GM21786 (cell line): Measurements from ENCODE around the gene ATPAF1.
"Not testable (repeated sequence)": the region's sequence is repeated elsewhere in the genome, so short reads cannot be mapped to it uniquely, and the experiment has no call there.

ENCODE experiments used
- ATAC-seq: cut with Tn5 transposase; IDR thresholded peaks from one replicate; pipeline ENCODE4 v1.9.1; 2021; ENCODE audit not compliant: unreplicated experiment

Gene ATPAF1

DNA sequence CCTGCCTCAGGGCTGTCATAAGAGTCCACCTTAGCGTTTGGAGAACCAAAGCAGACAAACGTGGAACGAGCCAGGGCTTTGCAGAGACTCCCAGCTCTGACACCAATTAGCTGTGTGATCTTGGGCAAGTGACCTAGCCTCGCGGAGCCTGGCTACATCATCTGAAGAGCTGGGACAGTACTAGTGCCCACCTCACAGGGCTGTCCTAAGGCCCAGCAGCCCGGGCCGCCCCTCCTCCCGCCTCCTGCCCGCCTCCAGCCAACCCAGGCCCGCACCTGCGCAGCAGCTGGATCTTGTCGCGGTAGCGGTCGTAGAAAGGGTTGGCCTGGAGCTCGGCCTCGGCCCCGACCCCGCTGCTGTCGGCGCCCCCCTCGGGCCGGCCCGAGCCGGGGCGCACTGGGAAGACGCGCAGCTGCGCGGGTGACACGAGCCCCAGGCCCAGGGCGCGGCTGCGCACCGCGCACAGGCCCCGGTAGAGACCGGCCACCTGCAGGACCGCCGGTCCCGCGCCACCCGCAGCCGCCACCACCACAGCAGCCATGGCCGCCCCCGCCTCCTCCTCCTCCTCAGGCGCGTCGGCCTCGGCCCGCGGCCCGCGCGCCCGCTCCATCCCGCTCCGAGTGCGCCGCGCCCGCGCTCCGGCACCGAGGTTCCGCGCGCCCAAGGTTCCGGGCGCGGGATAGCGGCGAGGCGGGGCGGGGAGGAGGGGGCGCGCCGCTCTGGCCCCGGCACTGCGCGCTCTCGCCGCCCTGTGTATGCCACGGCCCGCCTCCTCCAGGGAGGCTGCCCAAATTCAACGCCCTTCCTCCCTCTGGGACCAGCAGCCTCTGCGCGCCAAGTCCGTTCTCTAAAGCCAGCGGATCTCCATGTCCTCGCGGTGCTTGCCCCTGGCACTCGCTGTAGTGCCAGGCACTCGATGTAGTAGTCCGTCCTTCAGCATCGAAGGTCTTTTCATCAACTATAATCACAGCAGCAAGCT is at the start of gene ATPAF1:
Gene ATPAF1, minus strand, starts transcription at position 583 of the 979 bp plus-strand sequence. Its CDS starts 42 bp downstream, at position 541.
- ATAC-seq: peak; percentile 74

DNA sequence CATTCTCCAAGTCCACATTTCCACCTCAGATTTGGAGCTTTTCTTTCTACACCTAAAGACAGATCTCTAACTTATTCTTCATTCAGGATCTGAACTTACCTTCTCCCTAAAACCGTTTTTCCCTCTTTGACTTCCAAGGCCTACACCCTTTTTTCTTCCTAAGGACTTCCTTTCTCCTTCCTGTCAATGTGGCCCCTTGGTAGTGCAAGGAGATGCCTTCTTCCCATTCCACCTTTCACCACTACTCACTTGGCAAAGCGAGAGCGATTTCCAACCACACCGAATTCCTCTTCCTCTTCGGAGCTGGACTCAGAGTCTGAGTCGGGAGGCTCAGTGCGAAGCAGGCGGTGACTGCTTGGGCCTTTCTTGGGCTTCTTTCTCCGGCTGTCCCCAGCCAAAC is 49.5 kb upstream of the ATPAF1 start:
- no peak for ATAC-seq

DNA sequence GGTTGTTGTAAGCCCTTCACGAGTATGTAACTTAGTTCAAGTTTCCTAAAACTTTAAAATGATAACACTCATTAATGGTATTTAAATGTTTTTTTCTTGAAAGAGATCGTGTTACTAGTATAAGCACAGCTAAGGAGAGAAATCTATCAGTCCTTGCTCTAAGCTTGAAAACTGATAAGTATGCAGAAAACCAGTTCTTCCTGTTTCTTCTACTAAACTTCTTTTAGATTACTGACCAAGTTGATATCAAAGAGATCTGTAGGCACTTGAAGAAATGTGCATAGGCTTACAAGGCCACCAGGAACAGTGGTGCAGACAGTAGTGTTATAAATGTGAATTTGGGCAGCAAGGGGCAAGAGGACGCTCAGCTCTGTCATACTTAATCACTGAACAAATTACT is 46.8 kb upstream of the ATPAF1 start:
- ATAC-seq: no peak

- ATAC-seq: no peak
These were observed 40.0 kb upstream of the ATPAF1 start for GRCh38 chr1:46708121-46708520.

- no peak for ATAC-seq
These were observed 37.2 kb upstream of the ATPAF1 start for GRCh38 chr1:46705408-46705807.

- no peak for ATAC-seq
These were observed 35.9 kb upstream of the ATPAF1 start for GRCh38 chr1:46703927-46704641.

- ATAC-seq: no peak
These were observed 31.5 kb upstream of the ATPAF1 start for GRCh38 chr1:46699666-46700065.

DNA sequence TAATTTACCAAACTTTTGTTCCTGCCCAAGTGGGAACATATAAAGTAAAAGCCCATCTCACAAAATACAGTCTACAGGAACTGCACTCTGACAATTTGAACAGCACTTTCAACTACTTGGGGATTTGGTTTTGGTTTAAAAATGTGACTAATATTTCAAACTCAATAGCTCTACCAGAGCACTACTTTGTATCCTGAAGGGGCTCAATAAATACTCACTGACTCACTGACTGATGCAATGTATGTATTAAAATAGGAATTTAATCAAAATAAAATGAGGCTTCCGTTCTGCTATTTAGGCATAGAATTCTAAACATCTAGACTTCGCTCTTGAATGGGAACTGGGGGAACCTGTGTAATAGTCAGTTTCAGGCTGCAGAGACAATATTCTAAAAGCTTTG is 28.9 kb upstream of the ATPAF1 start:
- ATAC-seq: no peak

DNA sequence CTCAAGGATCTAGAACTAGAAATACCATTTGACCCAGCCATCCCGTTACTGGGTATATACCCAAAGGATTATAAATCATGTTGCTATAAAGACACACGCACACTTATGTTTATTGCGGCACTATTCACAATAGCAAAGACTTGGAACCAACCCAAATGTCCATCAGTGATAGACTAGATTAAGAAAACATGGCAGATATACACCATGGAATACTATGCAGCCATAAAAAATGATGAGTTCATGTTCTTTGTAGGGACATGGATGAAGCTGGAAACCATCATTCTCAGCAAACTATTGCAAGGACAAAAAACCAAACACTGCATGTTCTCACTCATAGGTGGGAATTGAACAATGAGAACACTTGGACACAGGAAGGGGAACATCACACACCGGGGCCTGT is 26.5 kb upstream of the ATPAF1 start:
- ATAC-seq: not testable (repeated sequence)

DNA sequence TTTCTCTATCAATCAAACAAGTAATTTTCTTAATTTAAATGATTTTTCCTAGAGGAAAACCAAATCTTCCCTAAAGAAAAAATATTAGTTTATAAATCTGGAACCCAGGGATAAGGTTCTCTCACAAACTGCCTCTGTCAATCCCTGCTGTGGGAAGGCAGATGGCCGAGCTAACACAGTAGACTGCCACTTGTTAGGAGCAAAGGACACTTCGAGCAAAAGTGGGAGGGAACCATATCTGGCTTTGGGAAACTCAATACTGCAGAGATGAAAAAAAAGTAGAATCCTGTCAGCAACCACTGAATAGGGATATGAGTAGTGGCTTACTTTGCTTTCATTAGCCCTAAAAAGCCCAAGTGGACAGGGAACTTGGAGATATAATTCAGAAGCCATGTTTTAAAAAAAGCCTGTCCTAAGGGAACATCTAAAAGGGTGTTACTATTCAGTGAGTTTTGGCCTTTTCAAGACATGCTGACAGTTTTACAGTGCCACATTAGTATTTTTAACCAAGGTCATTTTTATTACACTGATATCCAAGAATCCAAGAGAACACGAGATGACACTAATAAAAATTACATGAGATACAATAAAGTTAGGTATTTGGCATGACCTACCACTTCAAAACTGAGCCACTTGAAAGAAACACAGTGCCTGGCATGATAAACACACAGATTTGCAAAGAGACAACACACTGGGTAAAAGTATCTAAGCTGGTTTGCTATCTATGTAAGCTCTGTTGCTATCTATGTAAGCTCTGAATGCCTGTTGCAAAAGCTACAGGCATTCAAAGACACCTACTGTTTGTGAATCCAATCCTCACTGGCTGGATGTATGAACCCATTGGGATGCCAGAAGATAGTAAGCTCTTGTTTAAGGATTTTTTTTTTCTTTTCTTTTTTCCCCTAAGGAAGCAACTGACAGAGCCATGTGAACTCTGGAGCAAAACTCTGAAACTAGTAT is 24.9 kb upstream of the ATPAF1 start:
- ATAC-seq: no peak

DNA sequence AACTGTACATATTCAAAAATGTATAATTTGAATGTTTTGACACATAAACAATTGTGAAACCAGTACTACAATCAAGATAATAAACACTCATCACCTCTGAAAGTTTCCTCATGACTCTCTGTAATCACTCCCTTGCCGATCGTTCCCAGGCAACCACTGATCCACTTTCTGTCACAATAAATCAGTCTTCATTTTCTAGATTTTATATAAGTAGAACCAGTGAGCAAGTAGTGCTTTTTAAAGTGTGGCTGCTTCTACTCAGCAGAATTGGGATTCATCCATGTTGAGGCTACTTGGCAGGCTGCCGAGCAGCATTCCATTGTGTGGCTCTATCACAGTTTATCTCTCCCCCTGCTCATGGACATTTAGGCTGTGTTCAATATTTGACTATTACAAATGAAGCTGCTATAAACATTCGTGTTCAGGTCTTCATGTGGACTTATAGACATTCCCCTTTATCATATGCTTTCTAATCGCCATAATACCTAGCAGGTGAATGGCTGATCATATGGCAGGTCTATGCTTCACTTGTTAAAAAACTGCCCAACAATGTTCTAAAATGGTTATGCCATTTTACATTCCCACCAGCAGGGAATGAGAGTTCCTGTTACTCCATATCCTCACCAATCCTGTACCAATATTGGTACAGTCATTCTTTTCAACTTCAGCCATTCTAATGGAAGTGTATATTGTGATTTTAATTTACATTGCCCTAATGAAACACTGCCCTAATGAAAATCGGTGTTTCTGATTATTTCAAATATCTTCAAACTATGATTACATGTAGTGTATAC is 24.0 kb upstream of the ATPAF1 start:
- ATAC-seq: no peak

- ATAC-seq: no peak
These were observed 22.8 kb upstream of the ATPAF1 start for GRCh38 chr1:46690931-46691421.

DNA sequence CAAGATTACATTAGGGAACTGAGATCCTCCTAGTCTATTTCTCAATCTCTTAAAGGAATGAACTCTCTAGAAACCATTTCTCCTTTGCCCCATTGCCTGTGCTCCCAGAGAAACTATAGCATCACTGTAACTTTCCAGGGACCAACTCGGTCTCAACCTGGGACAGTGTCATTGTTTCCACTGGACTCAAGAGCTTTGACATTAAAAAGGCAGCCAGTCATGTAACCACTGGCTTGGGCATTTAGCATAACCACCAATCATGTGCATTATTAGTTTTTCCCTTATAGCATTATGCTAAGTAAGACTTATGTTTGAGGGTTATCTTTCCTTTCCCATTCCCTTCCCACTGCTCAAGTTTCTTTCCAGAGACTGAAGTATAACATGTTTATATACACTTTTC is 21.7 kb upstream of the ATPAF1 start:
- no peak for ATAC-seq

GRCh38 chr1:46689356-46689755 is 21.2 kb upstream of the ATPAF1 start:
- no peak for ATAC-seq

DNA sequence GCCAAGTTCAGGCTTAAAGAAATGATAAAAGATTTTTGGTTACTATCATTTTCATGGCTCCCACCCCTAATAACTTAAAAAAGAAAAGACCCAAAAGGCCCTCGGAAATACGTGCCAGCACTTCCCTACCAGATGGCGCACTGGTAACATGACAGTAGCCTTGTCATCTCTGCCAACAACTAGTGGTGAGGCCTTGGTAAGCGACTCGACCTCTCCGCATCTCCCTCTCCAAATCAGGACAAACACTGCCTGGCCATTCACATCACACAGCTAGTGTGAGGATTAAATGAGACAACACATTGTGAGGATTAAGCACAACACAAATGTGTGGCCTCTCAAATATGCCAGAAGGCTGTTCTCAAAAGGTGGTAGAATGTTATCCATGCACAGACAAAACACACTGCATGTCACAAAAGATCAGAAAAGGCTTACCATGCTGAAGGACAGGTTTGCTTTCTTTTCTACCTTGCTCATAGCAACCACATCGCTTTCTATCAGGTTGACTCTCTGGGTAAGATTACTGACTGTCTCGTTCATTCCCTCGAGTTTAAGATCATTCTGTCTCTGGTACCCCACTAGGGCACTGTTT is 19.9 kb upstream of the ATPAF1 start:
- ATAC-seq: no peak

DNA sequence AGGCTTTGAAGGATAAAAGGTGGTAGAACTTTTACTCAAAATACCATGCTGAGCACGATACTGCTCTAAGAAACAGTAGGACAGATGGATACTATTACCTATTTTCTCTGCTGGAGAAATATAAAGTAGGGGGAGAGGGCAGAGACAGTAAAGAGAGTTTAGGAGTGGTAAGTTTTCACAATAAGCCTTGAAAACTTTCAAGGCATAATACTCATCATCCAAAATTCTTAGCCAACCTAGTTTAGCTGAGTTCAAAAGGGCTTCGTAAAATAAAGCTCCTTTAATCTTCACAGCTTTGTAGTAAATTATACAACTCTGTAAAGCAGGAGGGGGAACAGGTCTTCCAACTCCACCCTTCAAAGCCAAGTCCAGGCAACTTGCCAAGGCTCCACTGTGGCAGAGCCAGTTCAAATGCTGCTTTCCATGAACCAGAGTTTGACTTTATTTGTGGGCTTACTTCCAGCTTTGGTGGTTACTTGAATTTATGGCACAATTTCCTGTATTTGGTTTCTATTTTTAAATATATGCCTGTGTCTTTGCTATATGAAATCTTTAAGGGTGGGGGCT is 19.0 kb upstream of the ATPAF1 start:
- ATAC-seq: no peak

DNA sequence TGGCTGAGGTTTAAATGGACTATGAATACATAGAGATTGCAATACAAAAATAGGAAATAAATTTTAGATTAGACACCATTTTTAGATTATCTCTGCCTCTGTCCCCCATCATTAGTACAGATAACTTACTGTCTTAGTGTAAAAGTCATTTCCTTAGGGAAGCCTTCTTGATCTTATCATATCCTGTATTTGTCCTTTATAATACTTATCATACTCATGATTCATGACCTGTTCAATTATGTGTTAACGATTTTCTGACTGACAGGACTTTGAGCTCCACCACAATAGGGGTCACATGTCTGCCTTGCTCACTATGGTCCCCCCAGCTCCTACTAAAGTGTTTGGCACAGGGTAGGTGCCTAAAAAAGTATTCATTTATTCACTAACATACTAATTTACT is 18.1 kb upstream of the ATPAF1 start:
- ATAC-seq: no peak

- no peak for ATAC-seq
These were observed 16.5 kb upstream of the ATPAF1 start for GRCh38 chr1:46684670-46685069.

DNA sequence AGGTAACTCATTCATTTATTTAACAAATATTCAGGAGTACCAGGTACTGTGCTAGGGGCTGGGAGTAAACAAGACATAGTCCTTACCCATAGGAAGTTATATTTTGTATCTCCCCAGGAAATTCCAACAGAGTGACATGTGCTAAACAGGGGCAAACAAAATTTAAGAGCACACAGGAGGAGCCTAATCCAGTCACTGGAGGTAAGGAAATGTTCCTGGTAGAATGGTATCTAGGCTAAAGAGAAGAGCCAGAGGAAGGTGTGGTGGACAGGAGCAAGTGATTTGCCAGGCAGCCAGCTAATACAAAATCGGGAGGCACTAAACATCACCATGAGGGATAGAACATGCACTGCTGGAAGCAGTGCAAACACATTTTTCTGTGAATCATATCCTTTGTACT is 13.9 kb upstream of the ATPAF1 start:
- ATAC-seq: no peak
